ENCODE results near the gene IL20RA.

DNA sequence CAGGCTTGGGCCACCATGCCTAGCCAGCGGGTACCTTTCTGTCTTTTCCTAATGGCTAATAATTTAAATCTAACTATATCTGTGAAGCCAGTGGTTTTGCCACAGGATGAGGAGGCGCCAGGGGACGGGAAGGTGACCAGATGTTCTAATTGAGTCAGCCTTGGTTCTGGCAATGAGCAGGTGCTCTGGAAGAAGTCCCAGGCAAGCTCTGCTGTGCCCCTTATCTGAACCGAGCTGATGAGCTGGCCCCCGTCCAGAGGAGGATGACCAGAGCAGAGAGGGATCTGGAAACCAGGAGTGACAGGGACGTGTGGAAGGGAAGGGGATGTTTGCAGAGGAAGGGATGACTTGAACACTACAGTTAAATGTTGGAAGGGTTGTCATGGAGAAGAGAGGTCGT is 75.9 kb downstream of the IL20RA start:
- TF ChIP-seq, protein P1, sequence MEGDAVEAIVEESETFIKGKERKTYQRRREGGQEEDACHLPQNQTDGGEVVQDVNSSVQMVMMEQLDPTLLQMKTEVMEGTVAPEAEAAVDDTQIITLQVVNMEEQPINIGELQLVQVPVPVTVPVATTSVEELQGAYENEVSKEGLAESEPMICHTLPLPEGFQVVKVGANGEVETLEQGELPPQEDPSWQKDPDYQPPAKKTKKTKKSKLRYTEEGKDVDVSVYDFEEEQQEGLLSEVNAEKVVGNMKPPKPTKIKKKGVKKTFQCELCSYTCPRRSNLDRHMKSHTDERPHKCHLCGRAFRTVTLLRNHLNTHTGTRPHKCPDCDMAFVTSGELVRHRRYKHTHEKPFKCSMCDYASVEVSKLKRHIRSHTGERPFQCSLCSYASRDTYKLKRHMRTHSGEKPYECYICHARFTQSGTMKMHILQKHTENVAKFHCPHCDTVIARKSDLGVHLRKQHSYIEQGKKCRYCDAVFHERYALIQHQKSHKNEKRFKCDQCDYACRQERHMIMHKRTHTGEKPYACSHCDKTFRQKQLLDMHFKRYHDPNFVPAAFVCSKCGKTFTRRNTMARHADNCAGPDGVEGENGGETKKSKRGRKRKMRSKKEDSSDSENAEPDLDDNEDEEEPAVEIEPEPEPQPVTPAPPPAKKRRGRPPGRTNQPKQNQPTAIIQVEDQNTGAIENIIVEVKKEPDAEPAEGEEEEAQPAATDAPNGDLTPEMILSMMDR (IDR thresholded peaks at IDR 0.05; ENCODE audit: low read length): no peak
- TF ChIP-seq EZH2 (optimal IDR thresholded peaks at IDR 0.05; ENCODE audit: low read depth, low read length) (no peak), EZH2phosphoT487 (IDR thresholded peaks at IDR 0.05; ENCODE audit: low read length) (no peak)

All from MM.1S (cell line).